ENCODE data around the gene TIMM8A.

GRCh38 chrX:101337776-101338271, 10.7 kb downstream of the TIMM8A start:
- TF ChIP-seq SUZ12 (IDR thresholded peaks at IDR 0.05; ENCODE audit: extremely low read depth, insufficient read depth, insufficient read length) (no peak), YY1 (IDR thresholded peaks at IDR 0.05; ENCODE audit: insufficient read depth, insufficient read length) (no peak)
